ENCODE measurements around the gene RAI14. TPM values are rescaled to one million over a fixed set of nuclear protein-coding genes. Genes with fewer than 3 reads are reported as not detected.

RAI14 gene
- total and polyA plus RNA-seq, 2 donors from 2014 or later: 13.2 to 60.3 TPM

DNA sequence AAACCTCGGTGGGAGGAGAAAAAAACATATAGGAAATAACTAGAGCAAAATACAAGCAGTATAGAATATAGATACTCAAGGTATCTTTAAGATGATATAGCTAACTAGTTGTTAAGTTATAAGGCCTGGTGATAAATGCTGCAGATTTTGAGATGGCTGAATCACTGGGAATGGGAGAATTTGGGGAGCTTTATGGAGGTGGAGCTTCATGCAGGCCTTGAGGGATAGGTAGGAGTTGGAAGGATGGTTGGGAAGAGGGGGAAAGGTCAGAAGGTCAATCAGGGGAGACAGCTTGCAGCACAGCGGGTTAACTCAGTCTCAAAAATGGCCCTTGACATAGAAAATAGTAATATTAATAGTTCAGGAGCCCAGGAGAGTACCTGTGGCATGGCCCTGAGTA lies 34.8 kb downstream of the RAI14 start:
- Histone ChIP-seq H3K36me3 (ENCODE audit: control insufficient read depth in 2 of 3, insufficient read depth in 3 of 3, low read length in 3 of 3) (peaks cover 0 to 3% (median 0%) of the 10 kb centered on the region in 3 donors), H3K4me3 (ENCODE audit: low read length in 3 of 3) (no peak overlapping the region), H3K9ac (ENCODE audit: low read length in 3 of 3) (no peak overlapping the region), H3K4me1 (ENCODE audit: control insufficient read depth in 2 of 3, insufficient read depth in 2 of 3, low read depth in 1 of 3, low read length in 3 of 3) (peaks cover 10 to 23% (median 13%) of the 10 kb centered on the region in 3 donors), H3K27me3 (ENCODE audit: control insufficient read depth, insufficient read depth, low read length) (no peaks in the 10 kb centered on the region), H3K9me3 (ENCODE audit: control insufficient read depth in 2 of 3, insufficient read depth in 1 of 3, low read length in 3 of 3) (no peaks in the 10 kb centered on the region), H3K27ac (ENCODE audit: low read depth in 2 of 2, low read length in 2 of 2) (no peak overlapping the region)
- DNase-seq: no peak
- intact Hi-C loops (cut with DNase I): no loop called here
- TF ChIP-seq, protein P1, sequence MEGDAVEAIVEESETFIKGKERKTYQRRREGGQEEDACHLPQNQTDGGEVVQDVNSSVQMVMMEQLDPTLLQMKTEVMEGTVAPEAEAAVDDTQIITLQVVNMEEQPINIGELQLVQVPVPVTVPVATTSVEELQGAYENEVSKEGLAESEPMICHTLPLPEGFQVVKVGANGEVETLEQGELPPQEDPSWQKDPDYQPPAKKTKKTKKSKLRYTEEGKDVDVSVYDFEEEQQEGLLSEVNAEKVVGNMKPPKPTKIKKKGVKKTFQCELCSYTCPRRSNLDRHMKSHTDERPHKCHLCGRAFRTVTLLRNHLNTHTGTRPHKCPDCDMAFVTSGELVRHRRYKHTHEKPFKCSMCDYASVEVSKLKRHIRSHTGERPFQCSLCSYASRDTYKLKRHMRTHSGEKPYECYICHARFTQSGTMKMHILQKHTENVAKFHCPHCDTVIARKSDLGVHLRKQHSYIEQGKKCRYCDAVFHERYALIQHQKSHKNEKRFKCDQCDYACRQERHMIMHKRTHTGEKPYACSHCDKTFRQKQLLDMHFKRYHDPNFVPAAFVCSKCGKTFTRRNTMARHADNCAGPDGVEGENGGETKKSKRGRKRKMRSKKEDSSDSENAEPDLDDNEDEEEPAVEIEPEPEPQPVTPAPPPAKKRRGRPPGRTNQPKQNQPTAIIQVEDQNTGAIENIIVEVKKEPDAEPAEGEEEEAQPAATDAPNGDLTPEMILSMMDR (IDR thresholded peaks at IDR 0.05; ENCODE audit: borderline replicate concordance, extremely low read depth, insufficient read depth): no peak
- FAIRE-seq: no peak

DNA sequence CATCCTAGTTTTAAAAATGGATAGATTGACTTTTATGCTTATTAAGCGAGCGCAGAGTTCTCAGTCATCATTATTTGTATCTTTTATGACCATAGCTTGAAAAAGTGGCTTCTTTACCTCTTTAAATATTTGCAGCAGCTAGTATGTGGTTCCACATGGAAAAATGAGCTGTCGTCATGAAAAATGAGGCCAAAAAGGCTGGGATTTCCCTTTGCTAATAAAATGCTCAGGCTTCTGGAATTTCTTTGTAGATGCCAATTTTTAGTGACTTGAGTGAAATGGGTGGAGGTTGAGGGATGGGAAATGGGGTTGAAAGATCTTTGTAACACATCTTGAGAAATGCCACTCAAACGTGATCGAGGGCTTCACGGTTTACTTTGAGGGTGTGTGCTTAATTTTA lies 35.2 kb downstream of the RAI14 start:
- no peak overlapping the region for H3K9ac ChIP-seq (ENCODE audit: low read length in 3 of 3)
- intact Hi-C loops (cut with DNase I): no loop called here
- peaks cover 9 to 23% (median 12%) of the 10 kb centered on the region in 3 donors for H3K4me1 ChIP-seq (ENCODE audit: control insufficient read depth in 2 of 3, insufficient read depth in 2 of 3, low read depth in 1 of 3, low read length in 3 of 3)
- H3K27ac ChIP-seq (ENCODE audit: low read depth in 2 of 2, low read length in 2 of 2): no peak overlapping the region
- H3K9me3 ChIP-seq (ENCODE audit: control insufficient read depth in 2 of 3, insufficient read depth in 1 of 3, low read length in 3 of 3): no peaks in the 10 kb centered on the region
- FAIRE-seq (no peak), DNase-seq (peak in 1 of 5 donors; percentile 42)
- no peaks in the 10 kb centered on the region for H3K27me3 ChIP-seq (ENCODE audit: control insufficient read depth, insufficient read depth, low read length)
- H3K4me3 ChIP-seq (ENCODE audit: low read length in 3 of 3): no peak overlapping the region
- TF ChIP-seq, protein P1 (IDR thresholded peaks at IDR 0.05; ENCODE audit: borderline replicate concordance, extremely low read depth, insufficient read depth): no peak
- peaks cover 0 to 3% (median 0%) of the 10 kb centered on the region in 3 donors for H3K36me3 ChIP-seq (ENCODE audit: control insufficient read depth in 2 of 3, insufficient read depth in 3 of 3, low read length in 3 of 3)

DNA sequence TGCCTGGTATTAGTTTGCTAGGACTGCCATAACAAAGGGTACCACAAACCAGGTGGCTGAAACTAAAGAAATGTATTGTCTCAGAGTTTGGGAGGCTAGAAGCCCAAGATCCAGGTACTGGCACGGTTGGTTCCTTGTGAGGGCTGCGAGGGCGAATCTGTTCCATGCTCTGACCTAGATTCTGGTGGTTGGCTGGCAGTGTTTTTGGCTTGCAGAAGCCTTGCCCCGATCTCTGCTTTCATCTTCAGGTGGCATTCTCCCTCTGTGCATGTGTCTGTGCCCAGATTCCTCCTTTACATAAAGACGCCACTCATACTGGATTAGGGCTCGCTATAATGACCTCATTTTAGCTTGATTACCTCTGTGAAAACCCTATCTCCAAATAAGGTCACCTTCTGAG lies 36.7 kb downstream of the RAI14 start:
- TF ChIP-seq, protein P1 (IDR thresholded peaks at IDR 0.05; ENCODE audit: borderline replicate concordance, extremely low read depth, insufficient read depth): no peak
- Histone ChIP-seq H3K27me3 (ENCODE audit: control insufficient read depth, insufficient read depth, low read length) (no peaks in the 10 kb centered on the region), H3K4me1 (ENCODE audit: control insufficient read depth in 2 of 3, insufficient read depth in 2 of 3, low read depth in 1 of 3, low read length in 3 of 3) (peaks cover 0 to 18% (median under 1%) of the 10 kb centered on the region in 3 donors), H3K9ac (ENCODE audit: low read length in 3 of 3) (no peak overlapping the region), H3K9me3 (ENCODE audit: control insufficient read depth in 2 of 3, insufficient read depth in 1 of 3, low read length in 3 of 3) (no peaks in the 10 kb centered on the region), H3K27ac (ENCODE audit: low read depth in 2 of 2, low read length in 2 of 2) (no peak overlapping the region), H3K36me3 (ENCODE audit: control insufficient read depth in 2 of 3, insufficient read depth in 3 of 3, low read length in 3 of 3) (peaks cover 0 to 3% (median 0%) of the 10 kb centered on the region in 3 donors), H3K4me3 (ENCODE audit: low read length in 3 of 3) (no peak overlapping the region)
- intact Hi-C loops (cut with DNase I): no loop called here
- FAIRE-seq: no peak
- DNase-seq: no peak

DNA sequence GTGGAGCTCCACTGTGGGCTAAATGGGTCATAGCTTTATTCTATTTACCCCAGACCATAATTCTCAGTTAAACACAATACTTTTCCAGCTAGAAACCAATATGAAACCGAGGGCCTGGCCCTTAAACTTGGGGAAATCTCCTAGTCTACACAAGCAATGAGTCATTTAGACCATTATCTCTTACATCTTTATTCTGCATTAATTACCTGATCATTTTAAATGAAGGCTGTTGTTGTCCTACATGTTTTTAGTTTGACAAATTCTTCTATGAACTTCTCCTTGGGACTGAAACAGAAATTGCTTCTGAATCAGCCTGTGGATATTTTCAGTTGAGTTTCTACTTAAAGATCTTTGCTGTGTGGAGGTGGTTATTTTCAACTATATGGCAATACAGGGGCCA lies 37.9 kb downstream of the RAI14 start:
- Histone ChIP-seq H3K4me1 (ENCODE audit: control insufficient read depth in 2 of 3, insufficient read depth in 2 of 3, low read depth in 1 of 3, low read length in 3 of 3) (peaks cover 0 to 15% (median 3%) of the 10 kb centered on the region in 3 donors), H3K9ac (ENCODE audit: low read length in 3 of 3) (no peak overlapping the region), H3K27ac (ENCODE audit: low read depth in 2 of 2, low read length in 2 of 2) (no peak overlapping the region), H3K36me3 (ENCODE audit: control insufficient read depth in 2 of 3, insufficient read depth in 3 of 3, low read length in 3 of 3) (no peaks in the 10 kb centered on the region), H3K27me3 (ENCODE audit: control insufficient read depth, insufficient read depth, low read length) (no peaks in the 10 kb centered on the region), H3K9me3 (ENCODE audit: control insufficient read depth in 2 of 3, insufficient read depth in 1 of 3, low read length in 3 of 3) (no peaks in the 10 kb centered on the region), H3K4me3 (ENCODE audit: low read length in 3 of 3) (no peak overlapping the region)
- intact Hi-C loops (cut with DNase I): no loop called here
- TF ChIP-seq, protein P1 (IDR thresholded peaks at IDR 0.05; ENCODE audit: borderline replicate concordance, extremely low read depth, insufficient read depth): no peak
- FAIRE-seq (no peak), DNase-seq (no peak)

All from kidney (tissue), 14 donors.